HEK293T (cell line): ENCODE measurements around the gene CDK5RAP2.

ENCODE experiments used
- ARNT ChIP-seq: fragments of 450-650 bp; IDR thresholded peaks from 2 replicates; pipeline ENCODE4 v1.6.1; 2017; ENCODE audit warnings: mild to moderate bottlenecking
- BHLHE40 ChIP-seq: fragments of 450-650 bp; IDR thresholded peaks from 2 replicates; pipeline ENCODE4 v1.6.1; 2016; ENCODE audit warnings: mild to moderate bottlenecking, moderate library complexity, borderline replicate concordance
- CTBP1 ChIP-seq: fragments of 450-650 bp; IDR thresholded peaks from 2 replicates; pipeline ENCODE4 v1.6.1; 2016; ENCODE audit warnings: borderline replicate concordance
- FOXA1 ChIP-seq: fragments of 450-650 bp; IDR thresholded peaks from 2 replicates; pipeline ENCODE4 v1.6.1; 2016; ENCODE audit warnings: mild to moderate bottlenecking
- FOXK2 ChIP-seq: fragments of 450-650 bp; IDR thresholded peaks from 2 replicates; pipeline ENCODE4 v1.6.1; 2016; ENCODE audit warnings: mild to moderate bottlenecking
- FOXM1 ChIP-seq: fragments of 450-650 bp; IDR thresholded peaks from 2 replicates; pipeline ENCODE4 v1.6.1; 2017; ENCODE audit warnings: mild to moderate bottlenecking, borderline replicate concordance
- HDGF ChIP-seq: fragments of 450-650 bp; IDR thresholded peaks from 2 replicates; pipeline ENCODE4 v1.6.1; 2017; ENCODE audit warnings: antibody characterized with exemption, borderline replicate concordance
- NFRKB ChIP-seq: fragments of 450-650 bp; IDR thresholded peaks from 2 replicates; pipeline ENCODE4 v1.6.1; 2016; ENCODE audit warnings: mild to moderate bottlenecking, moderate library complexity
- SP1 ChIP-seq: fragments of 450-650 bp; IDR thresholded peaks from 2 replicates; pipeline ENCODE4 v1.6.1; 2017
- SUZ12 ChIP-seq: fragments of 450-650 bp; IDR thresholded peaks from 2 replicates; pipeline ENCODE4 v1.6.1; 2016; ENCODE audit warnings: mild to moderate bottlenecking
- ZNF384 ChIP-seq: fragments of 450-650 bp; IDR thresholded peaks from 2 replicates; pipeline ENCODE4 v1.6.1; 2016

- TF ChIP-seq CTBP1 (no peak), SUZ12 (no peak), NFRKB (no peak), SP1 (no peak), FOXA1 (no peak), FOXM1 (no peak), BHLHE40 (no peak), ARNT (no peak), FOXK2 (no peak), ZNF384 (no peak), HDGF (no peak)
These were observed 218.4 kb downstream of the CDK5RAP2 start for GRCh38 chr9:120361551-120361950.
